GM21529 (cell line): ENCODE results near the gene ELF4.

Source experiments
- ATAC-seq: cut with Tn5 transposase; IDR thresholded peaks from one replicate; pipeline ENCODE4 v1.9.1; 2021; ENCODE audit not compliant: unreplicated experiment

ELF4 gene

GRCh38 chrX:130085551-130086446 is 24.5 kb downstream of the ELF4 start:
- ATAC-seq, result no peak

- peak; percentile 38 for ATAC-seq
Measured at GRCh38 chrX:130084631-130085237, 25.6 kb downstream of the ELF4 start.

DNA sequence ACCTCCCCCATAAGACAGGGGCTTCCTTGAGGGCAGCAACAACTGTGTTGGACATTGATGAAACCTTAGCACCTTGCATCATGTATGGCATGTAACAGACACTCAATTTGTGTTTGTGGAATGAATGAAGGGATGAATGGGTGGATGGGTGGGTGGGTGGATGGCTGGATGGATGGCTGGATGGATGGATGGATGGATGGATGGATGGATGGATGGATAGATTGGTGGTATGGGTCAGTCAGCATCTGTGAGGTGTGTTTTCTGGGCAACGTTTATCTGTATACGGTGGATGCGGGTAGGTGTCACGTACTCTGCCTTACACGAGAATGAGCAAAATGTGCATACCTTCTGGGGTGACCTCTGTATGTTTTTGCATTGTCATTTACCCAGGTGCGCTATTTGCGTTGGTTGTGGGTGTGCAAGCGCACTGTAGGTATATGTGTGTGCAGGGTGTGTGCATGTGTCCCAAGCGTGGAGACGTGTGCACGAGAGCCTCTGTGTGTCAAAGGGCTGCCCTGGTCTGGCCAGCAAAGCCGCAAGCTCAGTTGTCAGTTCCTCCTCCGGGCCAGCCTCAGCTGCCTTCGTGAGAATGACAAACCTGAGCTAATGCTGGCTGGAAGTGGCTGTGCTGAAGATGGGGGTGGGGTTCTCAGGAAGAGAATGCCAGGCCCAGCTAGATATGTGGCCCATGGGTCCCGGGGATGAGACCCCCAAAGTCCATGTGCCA is 26.5 kb downstream of the ELF4 start:
- peak; percentile 29 for ATAC-seq

DNA sequence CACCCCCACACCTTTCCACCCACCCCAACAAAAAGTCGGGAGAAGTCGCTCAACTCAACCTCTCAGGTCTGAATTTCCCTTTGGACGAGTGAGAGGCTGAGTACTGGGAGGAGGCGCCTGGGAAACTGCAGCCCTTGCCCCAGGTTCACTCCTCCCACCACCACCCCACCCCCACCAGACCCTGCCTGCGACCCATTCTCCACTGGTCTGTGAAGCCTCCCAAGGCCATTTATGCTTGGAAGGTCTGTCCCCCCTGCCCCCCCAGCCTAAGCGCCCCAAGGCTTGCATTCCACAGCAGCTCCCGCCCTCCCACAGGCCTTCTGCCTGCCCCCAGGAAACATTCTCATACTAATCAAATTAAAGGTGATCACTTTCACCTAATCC is 27.2 kb downstream of the ELF4 start:
- no peak for ATAC-seq

DNA sequence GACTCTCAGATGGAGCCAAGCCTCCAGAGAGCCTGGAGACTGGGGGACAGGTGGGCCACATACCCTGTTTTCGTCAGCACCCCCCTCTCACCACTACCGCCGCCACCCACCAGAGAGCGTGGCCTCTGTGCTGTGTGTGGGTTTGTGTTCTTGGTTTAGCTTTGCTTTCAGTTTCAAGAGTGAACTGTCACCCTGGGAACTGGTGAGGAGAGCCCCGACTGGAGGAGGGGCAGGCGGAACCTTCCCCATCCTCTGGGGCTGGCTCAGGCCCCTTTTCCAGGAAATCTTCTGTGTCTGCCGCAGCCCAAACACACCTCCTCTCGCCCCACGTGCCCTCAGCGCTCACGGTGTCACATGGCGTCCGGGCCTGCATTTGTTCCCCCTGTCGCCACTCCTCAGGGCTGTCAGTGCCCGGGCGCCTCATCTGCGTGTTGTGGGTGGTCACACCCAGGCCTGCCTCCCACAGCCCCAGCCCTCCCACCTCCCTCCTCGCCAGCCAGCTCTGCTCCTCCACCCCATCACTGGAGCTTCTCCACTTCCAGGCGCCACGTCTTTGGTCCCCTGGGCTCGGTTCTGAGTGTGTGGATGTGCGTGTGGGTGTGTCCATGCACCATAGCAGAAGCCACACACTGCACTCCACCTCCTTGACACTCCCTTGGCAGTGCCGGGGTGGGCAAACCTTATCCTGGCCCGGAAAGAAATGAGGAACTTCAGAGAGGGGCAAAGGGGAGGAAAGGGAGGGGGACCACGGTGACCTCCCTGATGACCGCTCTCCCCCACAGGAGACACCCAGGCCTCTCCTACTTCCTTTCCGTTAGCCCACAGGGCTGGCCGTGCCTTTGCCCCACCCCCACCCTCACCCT is 27.8 kb downstream of the ELF4 start:
- peak; percentile 57 for ATAC-seq

DNA sequence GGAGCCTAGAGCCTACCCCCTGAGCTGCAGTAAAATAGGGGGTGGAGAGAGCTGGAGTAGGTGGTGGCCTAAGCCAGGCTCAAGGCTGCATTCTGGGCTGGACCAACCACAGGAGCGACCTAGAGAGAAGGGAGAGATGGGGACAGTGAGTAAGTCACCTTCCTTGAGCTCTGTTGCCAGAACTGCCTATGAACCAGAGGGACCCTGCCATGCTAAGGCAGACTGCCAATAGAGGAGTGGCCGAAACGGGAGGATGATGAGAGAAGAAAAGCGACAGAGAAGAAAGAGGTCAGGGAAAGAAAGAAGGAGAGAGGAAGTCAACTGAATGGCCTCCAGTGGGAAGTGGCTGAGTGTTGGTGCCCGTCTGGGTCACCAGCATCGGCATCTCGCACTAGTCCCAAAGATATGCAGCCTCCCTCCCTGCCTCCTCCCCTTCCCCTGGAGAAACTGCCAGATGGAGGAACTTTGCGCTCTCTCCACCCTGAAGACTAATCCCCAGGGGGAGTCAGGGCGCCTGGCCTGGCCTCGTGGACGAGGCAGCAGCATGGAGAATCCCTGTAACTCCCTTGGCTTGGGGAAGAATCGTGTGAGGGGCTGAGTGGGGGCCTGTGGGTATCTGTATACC is 28.8 kb downstream of the ELF4 start:
- ATAC-seq, result no peak

- ATAC-seq, result no peak
Measured at GRCh38 chrX:130080791-130081367, 29.4 kb downstream of the ELF4 start.

GRCh38 chrX:130079824-130080406 is 30.4 kb downstream of the ELF4 start:
- peak; percentile 20 for ATAC-seq

GRCh38 chrX:130075777-130076176 is 34.5 kb downstream of the ELF4 start:
- no peak for ATAC-seq

DNA sequence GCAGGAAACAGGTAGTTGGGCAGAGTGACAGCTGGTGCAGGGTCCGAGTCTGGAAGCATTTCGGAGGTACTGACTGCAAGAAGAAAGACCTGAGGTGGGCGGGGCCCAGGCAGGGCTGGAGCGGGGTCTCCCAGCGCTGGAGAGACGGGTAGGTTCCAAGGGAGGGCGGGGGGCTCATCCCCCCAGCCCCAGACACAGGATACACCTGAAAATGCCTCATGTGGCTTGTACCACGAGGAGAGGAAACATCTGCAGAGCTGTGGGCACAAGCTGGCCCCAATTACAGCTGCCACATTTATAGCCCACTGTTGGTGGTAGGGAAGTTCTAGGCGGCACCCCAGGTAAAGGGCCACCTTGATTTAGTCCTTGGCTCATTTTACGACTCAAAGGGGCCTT is 38.0 kb downstream of the ELF4 start:
- no peak for ATAC-seq

DNA sequence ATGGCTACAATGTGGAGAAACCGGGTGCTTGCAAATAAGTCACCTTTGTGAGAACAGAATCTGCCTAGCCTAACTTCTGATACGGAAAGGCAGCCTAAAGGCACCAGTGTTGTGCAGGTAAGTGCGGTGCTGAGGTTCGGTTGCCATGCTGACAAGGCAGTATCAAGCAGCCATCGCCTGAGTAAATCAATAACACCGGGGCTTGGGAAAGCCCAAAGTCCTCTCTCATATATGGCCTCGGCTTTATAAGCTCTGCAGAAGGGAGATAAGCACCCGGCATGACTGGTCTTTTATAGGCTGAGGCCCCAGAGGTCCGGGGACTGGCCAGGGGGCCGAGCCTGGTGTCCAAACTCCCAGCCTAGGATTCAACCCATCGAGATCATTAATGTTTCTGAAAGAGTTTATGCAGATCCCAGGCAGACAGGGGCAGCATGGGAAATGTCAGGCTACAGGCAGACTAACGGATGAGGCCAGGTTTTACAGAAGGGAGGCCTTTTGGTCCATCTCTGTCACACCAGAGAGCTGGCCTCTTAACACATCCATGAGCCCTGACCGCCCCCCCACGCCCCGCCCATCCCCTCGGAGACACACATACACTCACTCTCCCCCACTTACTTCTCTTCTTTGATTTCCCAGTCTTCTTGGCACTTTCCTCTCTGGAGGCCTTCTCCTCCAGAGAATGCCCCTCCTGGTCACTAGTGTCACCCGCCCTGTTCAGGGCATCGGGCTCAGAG is 38.5 kb downstream of the ELF4 start:
- ATAC-seq, result no peak

DNA sequence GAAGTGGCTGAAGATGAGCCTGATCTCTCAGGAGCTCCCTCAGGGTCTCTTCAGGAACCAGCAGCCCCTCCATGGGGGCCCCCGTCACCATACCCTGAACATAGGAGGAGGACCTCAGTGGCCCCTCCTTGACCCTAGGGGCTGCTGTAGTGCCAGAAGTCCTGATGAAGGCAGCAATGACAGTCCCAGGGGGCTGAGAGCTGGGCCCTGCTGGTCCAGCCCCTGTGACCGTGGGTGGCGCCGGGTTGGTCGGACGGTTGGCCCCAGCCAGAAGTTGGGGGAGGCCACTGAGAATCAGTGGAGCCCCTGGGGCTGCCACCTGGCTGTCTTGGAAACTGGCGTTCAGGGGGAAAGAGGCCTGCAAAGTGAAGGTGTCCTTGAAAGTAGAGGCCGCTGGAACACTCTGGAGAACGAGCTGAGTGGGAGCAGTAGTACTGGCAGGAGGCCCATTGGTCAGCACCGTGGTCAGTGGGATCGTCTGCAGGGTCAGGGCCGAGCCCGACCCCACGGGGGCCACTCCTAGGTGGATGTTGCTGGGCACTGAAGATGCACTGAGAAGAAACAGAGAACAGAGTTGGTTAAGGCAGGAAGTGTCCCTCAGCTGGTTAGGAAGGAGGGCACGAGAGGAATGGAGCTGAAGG is 43.2 kb downstream of the ELF4 start:
- no peak for ATAC-seq

- ATAC-seq, result peak; percentile 90
Measured at GRCh38 chrX:130060122-130061069, 49.9 kb downstream of the ELF4 start.

- no peak for ATAC-seq
Measured at GRCh38 chrX:130058652-130059051, 51.6 kb downstream of the ELF4 start.

GRCh38 chrX:130057209-130057608 is 53.1 kb downstream of the ELF4 start:
- ATAC-seq, result no peak

DNA sequence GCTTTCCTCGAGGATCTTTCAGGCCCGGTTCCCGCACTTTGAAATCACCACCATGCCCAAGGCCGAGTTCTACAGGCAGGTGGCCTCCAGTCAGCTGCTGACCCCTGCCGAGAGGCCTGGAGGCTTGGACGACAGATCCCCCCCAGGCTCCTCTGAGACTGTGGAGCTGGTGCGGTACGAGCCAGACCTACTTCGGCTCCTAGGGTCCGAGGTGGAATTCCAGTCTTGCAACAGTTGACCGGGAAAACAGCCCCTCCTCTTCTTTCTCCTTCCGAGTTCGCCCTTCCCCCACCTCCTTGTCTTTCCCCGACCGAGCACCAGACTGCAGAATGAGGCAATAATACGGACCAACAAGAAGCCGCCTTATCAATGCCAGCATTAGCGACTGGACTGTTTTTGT is 54.4 kb downstream of the ELF4 start:
- ATAC-seq, result no peak

- ATAC-seq, result no peak
Measured at GRCh38 chrX:130055103-130055502, 55.2 kb downstream of the ELF4 start.
